ENCODE measurements around the gene USP17L28. TPM values are rescaled to one million over a fixed set of nuclear protein-coding genes. Genes with fewer than 3 reads are reported as not detected.
"Not testable (repeated sequence)": the region's sequence is repeated elsewhere in the genome, so short reads cannot be mapped to it uniquely, and the experiment has no call there.

USP17L28 gene
- total RNA-seq, 1 donor from 2014 or later, result not detected

DNA sequence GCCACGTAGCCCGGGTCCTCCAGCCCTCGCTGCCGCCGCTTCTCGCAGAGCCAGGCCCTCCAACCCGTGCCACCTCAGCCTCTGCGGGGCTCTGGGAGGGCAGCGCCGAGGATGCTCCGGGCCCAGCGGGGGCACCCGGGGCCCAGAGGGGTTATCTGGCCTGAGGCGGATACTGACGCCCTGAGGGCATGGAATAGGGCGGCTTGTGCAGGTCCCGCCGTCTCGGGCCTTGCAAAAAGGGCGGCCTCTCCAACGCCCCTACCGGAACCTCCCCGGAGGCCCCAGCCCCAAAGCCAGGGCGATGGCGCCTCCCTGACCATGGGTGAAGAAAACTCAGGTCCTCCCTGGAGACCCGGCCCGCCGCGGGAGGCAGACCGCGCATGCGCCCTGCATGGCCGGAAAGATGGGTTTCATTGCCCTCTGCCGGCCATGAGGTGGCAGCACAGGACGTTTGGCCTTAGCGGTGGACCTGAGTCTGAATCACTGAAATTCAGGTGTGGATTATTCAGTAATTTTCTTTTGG is 32.4 kb downstream of the USP17L28 start:
- TF ChIP-seq, protein P1, sequence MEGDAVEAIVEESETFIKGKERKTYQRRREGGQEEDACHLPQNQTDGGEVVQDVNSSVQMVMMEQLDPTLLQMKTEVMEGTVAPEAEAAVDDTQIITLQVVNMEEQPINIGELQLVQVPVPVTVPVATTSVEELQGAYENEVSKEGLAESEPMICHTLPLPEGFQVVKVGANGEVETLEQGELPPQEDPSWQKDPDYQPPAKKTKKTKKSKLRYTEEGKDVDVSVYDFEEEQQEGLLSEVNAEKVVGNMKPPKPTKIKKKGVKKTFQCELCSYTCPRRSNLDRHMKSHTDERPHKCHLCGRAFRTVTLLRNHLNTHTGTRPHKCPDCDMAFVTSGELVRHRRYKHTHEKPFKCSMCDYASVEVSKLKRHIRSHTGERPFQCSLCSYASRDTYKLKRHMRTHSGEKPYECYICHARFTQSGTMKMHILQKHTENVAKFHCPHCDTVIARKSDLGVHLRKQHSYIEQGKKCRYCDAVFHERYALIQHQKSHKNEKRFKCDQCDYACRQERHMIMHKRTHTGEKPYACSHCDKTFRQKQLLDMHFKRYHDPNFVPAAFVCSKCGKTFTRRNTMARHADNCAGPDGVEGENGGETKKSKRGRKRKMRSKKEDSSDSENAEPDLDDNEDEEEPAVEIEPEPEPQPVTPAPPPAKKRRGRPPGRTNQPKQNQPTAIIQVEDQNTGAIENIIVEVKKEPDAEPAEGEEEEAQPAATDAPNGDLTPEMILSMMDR (IDR thresholded peaks at IDR 0.05; ENCODE audit: unreplicated experiment), result peak; percentile 60
- H3K27me3 Mint-ChIP-seq; H3K36me3 Mint-ChIP-seq (ENCODE audit: insufficient read depth); H3K27ac Mint-ChIP-seq; H3K4me1 Mint-ChIP-seq (ENCODE audit: low read depth); H3K9me3 Mint-ChIP-seq (ENCODE audit: low read depth): not testable (repeated sequence)
- H3K4me3 Mint-ChIP-seq (ENCODE audit: low read depth), result peak overlapping the region; percentile 24
- peak; percentile 44 for DNase-seq (ENCODE audit: low spot score, unreplicated experiment)

- Mint-ChIP-seq H3K4me1 (ENCODE audit: low read depth) (no peaks in the 10 kb centered on the region), H3K4me3 (ENCODE audit: low read depth) (no peak overlapping the region), H3K9me3 (ENCODE audit: low read depth) (no peaks in the 10 kb centered on the region), H3K36me3 (ENCODE audit: insufficient read depth) (no peaks in the 10 kb centered on the region), H3K27ac (no peak overlapping the region), H3K27me3 (no peaks in the 10 kb centered on the region)
- no peak for DNase-seq (ENCODE audit: low spot score, unreplicated experiment)
- TF ChIP-seq, protein P1 (IDR thresholded peaks at IDR 0.05; ENCODE audit: unreplicated experiment), result no peak
These were observed 35.4 kb downstream of the USP17L28 start for GRCh38 chr4:9384126-9384525.

- not testable (repeated sequence) for H3K4me1 Mint-ChIP-seq (ENCODE audit: low read depth); H3K27me3 Mint-ChIP-seq; H3K9me3 Mint-ChIP-seq (ENCODE audit: low read depth); DNase-seq (ENCODE audit: low spot score, unreplicated experiment); H3K36me3 Mint-ChIP-seq (ENCODE audit: insufficient read depth); H3K27ac Mint-ChIP-seq; H3K4me3 Mint-ChIP-seq (ENCODE audit: low read depth)
These were observed 40.3 kb downstream of the USP17L28 start for GRCh38 chr4:9389001-9389400.

Other genes with a start within 250 kb of the USP17L28 start
- gene FAM90A26, start 178.5 kb upstream of the USP17L28 start, total RNA-seq, result not detected in 2 replicates
- gene USP17L10, start 138.2 kb upstream of the USP17L28 start, total RNA-seq, result not detected in 2 replicates
- gene USP17L11, start 133.5 kb upstream of the USP17L28 start, total RNA-seq, result not detected in 2 replicates
- not detected in 2 replicates for gene USP17L12, start 128.7 kb upstream of the USP17L28 start, total RNA-seq
- gene USP17L13, start 124.0 kb upstream of the USP17L28 start, total RNA-seq, result not detected in 2 replicates
- gene USP17L15, start 114.5 kb upstream of the USP17L28 start, total RNA-seq, result not detected in 2 replicates
- gene USP17L17, start 105.0 kb upstream of the USP17L28 start, total RNA-seq, result not detected in 2 replicates
- not detected in 2 replicates for gene USP17L18, start 100.3 kb upstream of the USP17L28 start, total RNA-seq
- gene USP17L19, start 95.5 kb upstream of the USP17L28 start, total RNA-seq, result not detected in 2 replicates
- gene USP17L20, start 90.8 kb upstream of the USP17L28 start, total RNA-seq, result not detected in 2 replicates
- not detected in 2 replicates for gene USP17L21, start 86.0 kb upstream of the USP17L28 start, total RNA-seq
- gene USP17L22, start 81.3 kb upstream of the USP17L28 start, total RNA-seq, result not detected in 2 replicates
- gene USP17L24, start 23.7 kb upstream of the USP17L28 start, total RNA-seq, result not detected in 2 replicates
- not detected in 2 replicates for gene USP17L25, start 19.0 kb upstream of the USP17L28 start, total RNA-seq
- gene USP17L26, start 14.2 kb upstream of the USP17L28 start, total RNA-seq, result not detected in 2 replicates
- not detected in 2 replicates for gene USP17L5, start 9.5 kb upstream of the USP17L28 start, total RNA-seq
- gene USP17L27, start 4.7 kb upstream of the USP17L28 start, total RNA-seq, result not detected in 2 replicates
- gene USP17L29, start 4.7 kb downstream of the USP17L28 start, total RNA-seq, result not detected in 2 replicates
- gene USP17L30, start 14.2 kb downstream of the USP17L28 start, total RNA-seq, result not detected in 2 replicates
- gene DEFB131A, start 95.5 kb downstream of the USP17L28 start, total RNA-seq, result not detected in 2 replicates